Activated CD4-positive, alpha-beta T cell treated with anti-CD3 and anti-CD28 coated beads, Interleukin-2, amount 50 U/mL, for 24 hours (primary cell): ENCODE measurements around the gene C11orf21.

Source experiments
- DNase-seq, 2 donors: peaks; one replicate each; pipeline ENCODE4 v3.0.0-alpha.2; 2020; ENCODE audit warnings: low read depth in 1 of 2, low spot score in 1 of 2

Gene C11orf21

GRCh38 chr11:2309251-2310072 is 7.7 kb upstream of the C11orf21 start:
- DNase-seq: no peak

GRCh38 chr11:2308713-2309112 is 7.0 kb upstream of the C11orf21 start:
- DNase-seq: no peak

- no peak for DNase-seq
Observed at GRCh38 chr11:2307501-2308331, 6.0 kb upstream of the C11orf21 start.

GRCh38 chr11:2306877-2307500 is 5.3 kb upstream of the C11orf21 start:
- no peak for DNase-seq

GRCh38 chr11:2306452-2306823 is 4.7 kb upstream of the C11orf21 start:
- no peak for DNase-seq

GRCh38 chr11:2305788-2306451 is 4.2 kb upstream of the C11orf21 start:
- DNase-seq: no peak

GRCh38 chr11:2305140-2305778 is 3.5 kb upstream of the C11orf21 start:
- DNase-seq: peak; percentile 74 to 76

- no peak for DNase-seq
Observed at GRCh38 chr11:2304506-2305139, 2.9 kb upstream of the C11orf21 start.

GRCh38 chr11:2303627-2304505 is 2.1 kb upstream of the C11orf21 start:
- no peak for DNase-seq

- no peak for DNase-seq
Observed at GRCh38 chr11:2302896-2303626, 1.3 kb upstream of the C11orf21 start.

GRCh38 chr11:2302306-2302895 is 683 bp upstream of the C11orf21 start:
- no peak for DNase-seq

GRCh38 chr11:2300936-2301630 is 635 bp downstream of the C11orf21 start:
- no peak for DNase-seq

- no peak for DNase-seq
Observed at GRCh38 chr11:2300290-2300935, 1.3 kb downstream of the C11orf21 start.

- no peak for DNase-seq
Observed at GRCh38 chr11:2299773-2300172, 1.9 kb downstream of the C11orf21 start.

GRCh38 chr11:2298795-2299761 is 2.6 kb downstream of the C11orf21 start:
- no peak for DNase-seq
